Activated CD4-positive, alpha-beta T cell treated with anti-CD3 and anti-CD28 coated beads for 1 hour (primary cell): ENCODE data around the gene TGFBR3.

Experiments
- DNase-seq: peaks from one replicate; pipeline ENCODE4 v3.0.0-alpha.2; 2020

Gene TGFBR3

GRCh38 chr1:91704746-91705145 lies 181.2 kb downstream of the TGFBR3 start:
- no peak for DNase-seq

- no peak for DNase-seq
Measured at GRCh38 chr1:91703095-91703494, 182.9 kb downstream of the TGFBR3 start.

GRCh38 chr1:91701472-91701869 lies 184.5 kb downstream of the TGFBR3 start:
- no peak for DNase-seq

GRCh38 chr1:91700771-91701471 lies 185.0 kb downstream of the TGFBR3 start:
- DNase-seq = no peak

- no peak for DNase-seq
Measured at GRCh38 chr1:91700332-91700731, 185.6 kb downstream of the TGFBR3 start.

GRCh38 chr1:91699339-91699974 lies 186.5 kb downstream of the TGFBR3 start:
- no peak for DNase-seq

- DNase-seq = no peak
Measured at GRCh38 chr1:91697861-91698260, 188.1 kb downstream of the TGFBR3 start.

- no peak for DNase-seq
Measured at GRCh38 chr1:91697416-91697815, 188.5 kb downstream of the TGFBR3 start.

GRCh38 chr1:91696321-91696720 lies 189.6 kb downstream of the TGFBR3 start:
- DNase-seq = no peak

GRCh38 chr1:91693557-91693956 lies 192.4 kb downstream of the TGFBR3 start:
- DNase-seq = no peak

GRCh38 chr1:91691525-91691924 lies 194.4 kb downstream of the TGFBR3 start:
- no peak for DNase-seq

- no peak for DNase-seq
Measured at GRCh38 chr1:91689641-91690481, 196.1 kb downstream of the TGFBR3 start.

GRCh38 chr1:91687452-91687851 lies 198.5 kb downstream of the TGFBR3 start:
- no peak for DNase-seq

- no peak for DNase-seq
Measured at GRCh38 chr1:91685994-91686393, 200.0 kb downstream of the TGFBR3 start.

- no peak for DNase-seq
Measured at GRCh38 chr1:91684481-91685196, 201.3 kb downstream of the TGFBR3 start.

- no peak for DNase-seq
Measured at GRCh38 chr1:91683598-91683951, 202.4 kb downstream of the TGFBR3 start.

- DNase-seq = no peak
Measured at GRCh38 chr1:91682882-91683597, 202.9 kb downstream of the TGFBR3 start.

- DNase-seq = no peak
Measured at GRCh38 chr1:91680556-91681155, 205.3 kb downstream of the TGFBR3 start.

- no peak for DNase-seq
Measured at GRCh38 chr1:91679446-91679845, 206.5 kb downstream of the TGFBR3 start.

- DNase-seq = no peak
Measured at GRCh38 chr1:91676030-91676429, 209.9 kb downstream of the TGFBR3 start.

- no peak for DNase-seq
Measured at GRCh38 chr1:91674107-91674506, 211.8 kb downstream of the TGFBR3 start.

- no peak for DNase-seq
Measured at GRCh38 chr1:91673613-91674012, 212.3 kb downstream of the TGFBR3 start.
